ENCODE results near the gene SIGLEC7. TPM values are rescaled to one million over a fixed set of nuclear protein-coding genes. Genes with fewer than 3 reads are reported as not detected.
"Not testable (repeated sequence)": the region's sequence is repeated elsewhere in the genome, so short reads cannot be mapped to it uniquely, and the experiment has no call there.

The SIGLEC7 gene
- total RNA-seq, 2 donors from 2014 or later: 0.34 TPM; not detected in 1

- no peaks in the 10 kb centered on the region for H3K36me3 Mint-ChIP-seq
- H3K9me3 Mint-ChIP-seq: peaks cover 0 to 7% of the 10 kb centered on the region in 2 donors
- H3K27ac Mint-ChIP-seq: no peak overlapping the region
- no peak for ATAC-seq
- no peak for DNase-seq (ENCODE audit: low spot score in 2 of 2)
These were observed 3.9 kb downstream of the SIGLEC7 start for GRCh38 chr19:51145916-51146493.

- ATAC-seq (no peak), DNase-seq (ENCODE audit: low spot score in 2 of 2) (no peak)
- Mint-ChIP-seq H3K27ac (no peak overlapping the region), H3K9me3 (peaks cover 0 to 8% of the 10 kb centered on the region in 2 donors), H3K36me3 (no peaks in the 10 kb centered on the region)
These were observed 4.7 kb downstream of the SIGLEC7 start for GRCh38 chr19:51146751-51147150.

DNA sequence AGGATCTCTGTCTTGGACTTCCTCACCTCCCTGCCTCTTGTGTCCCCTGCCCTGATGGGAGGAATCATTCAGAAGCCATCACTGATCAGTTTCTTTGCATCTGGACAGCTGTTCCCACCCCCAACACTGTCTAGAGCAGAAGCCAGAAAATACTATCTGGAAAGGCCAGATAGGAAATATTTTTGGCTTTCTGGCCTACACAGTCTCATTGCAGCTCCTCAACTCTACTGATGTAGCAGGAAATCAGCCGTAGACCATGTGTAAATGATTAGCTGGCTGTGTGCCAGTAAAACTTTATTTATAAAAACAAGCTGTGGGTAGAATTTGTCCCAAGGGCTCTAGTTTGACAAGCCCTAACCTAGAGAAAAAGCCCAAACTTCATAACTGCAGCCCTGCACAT is 5.6 kb downstream of the SIGLEC7 start:
- H3K27ac Mint-ChIP-seq: no peak overlapping the region
- H3K36me3 Mint-ChIP-seq: no peaks in the 10 kb centered on the region
- peaks cover 0 to 8% of the 10 kb centered on the region in 2 donors for H3K9me3 Mint-ChIP-seq
- DNase-seq (ENCODE audit: low spot score in 2 of 2): no peak
- ATAC-seq: no peak

DNA sequence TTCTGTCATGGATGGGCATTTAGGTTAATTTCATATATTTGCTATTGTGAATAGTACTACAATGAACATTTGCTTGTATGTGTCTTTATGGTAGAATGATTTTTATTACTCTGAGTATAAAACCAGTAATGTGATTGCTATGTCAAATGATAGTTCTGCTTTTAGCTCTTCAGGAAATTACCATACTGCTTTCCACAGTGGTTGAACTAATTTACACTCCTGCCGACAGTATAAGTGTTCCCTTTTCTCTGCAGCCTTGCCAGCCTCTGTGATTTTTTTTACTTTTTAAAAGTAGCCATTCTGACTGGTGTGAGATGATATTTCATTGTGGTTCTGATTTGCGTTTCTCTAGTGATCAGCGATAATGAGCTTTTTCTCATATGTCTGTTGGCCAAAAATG is 6.5 kb downstream of the SIGLEC7 start:
- no peaks in the 10 kb centered on the region for H3K36me3 Mint-ChIP-seq
- ATAC-seq: no peak
- peaks cover 0 to 8% of the 10 kb centered on the region in 2 donors for H3K9me3 Mint-ChIP-seq
- no peak overlapping the region for H3K27ac Mint-ChIP-seq
- no peak for DNase-seq (ENCODE audit: low spot score in 2 of 2)

DNA sequence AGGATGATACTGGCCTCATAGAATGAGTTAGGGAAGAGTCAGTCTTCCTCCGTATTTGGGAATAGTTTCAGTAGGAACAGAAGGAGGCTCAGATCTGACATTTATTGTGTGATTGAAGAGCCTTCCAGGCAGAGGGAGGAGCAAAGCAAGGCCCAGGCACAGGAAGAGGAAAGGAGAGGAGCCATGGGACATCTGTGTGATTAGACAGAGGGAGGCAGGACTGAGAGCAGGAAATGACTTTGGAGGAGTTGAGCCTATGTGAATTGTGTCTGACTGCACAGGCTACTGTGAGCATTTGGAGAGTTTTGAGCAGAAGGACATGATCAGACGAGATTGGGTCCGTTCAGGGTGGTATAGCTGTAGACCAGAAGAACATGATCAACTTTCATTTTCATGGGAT is 8.5 kb downstream of the SIGLEC7 start:
- H3K36me3 Mint-ChIP-seq: no peaks in the 10 kb centered on the region
- DNase-seq (ENCODE audit: low spot score in 2 of 2) (no peak), ATAC-seq (no peak)
- no peak overlapping the region for H3K27ac Mint-ChIP-seq
- peaks cover 0 to 8% of the 10 kb centered on the region in 2 donors for H3K9me3 Mint-ChIP-seq

DNA sequence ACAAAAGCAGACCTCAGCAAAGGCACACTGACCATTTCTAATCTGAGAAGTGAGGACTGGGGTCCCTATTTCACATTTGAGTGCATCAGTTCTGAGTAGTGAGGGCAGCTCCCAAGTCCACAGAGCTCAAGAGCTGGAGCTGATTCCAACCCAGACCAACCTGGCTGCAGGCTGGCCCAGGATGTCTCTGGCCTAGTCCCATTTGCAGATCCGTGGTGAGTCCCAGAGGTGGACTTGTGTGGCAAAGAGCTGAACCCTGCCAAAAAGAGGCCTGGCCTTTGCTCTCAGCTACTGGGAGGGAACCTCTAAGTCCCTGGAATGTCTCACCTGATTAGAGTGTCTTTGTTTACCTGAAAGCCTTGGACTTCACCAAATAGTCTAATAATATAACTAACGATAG is 14.6 kb downstream of the SIGLEC7 start:
- Mint-ChIP-seq H3K27ac (no peak overlapping the region), H3K9me3 (no peaks in the 10 kb centered on the region), H3K36me3 (no peaks in the 10 kb centered on the region)
- ATAC-seq (no peak), DNase-seq (ENCODE audit: low spot score in 2 of 2) (no peak)

GRCh38 chr19:51157265-51157664 is 15.2 kb downstream of the SIGLEC7 start:
- Mint-ChIP-seq H3K9me3 (no peaks in the 10 kb centered on the region), H3K27ac (no peak overlapping the region), H3K36me3 (no peaks in the 10 kb centered on the region)
- ATAC-seq: peak; percentile 42 to 60
- no peak for DNase-seq (ENCODE audit: low spot score in 2 of 2)

DNA sequence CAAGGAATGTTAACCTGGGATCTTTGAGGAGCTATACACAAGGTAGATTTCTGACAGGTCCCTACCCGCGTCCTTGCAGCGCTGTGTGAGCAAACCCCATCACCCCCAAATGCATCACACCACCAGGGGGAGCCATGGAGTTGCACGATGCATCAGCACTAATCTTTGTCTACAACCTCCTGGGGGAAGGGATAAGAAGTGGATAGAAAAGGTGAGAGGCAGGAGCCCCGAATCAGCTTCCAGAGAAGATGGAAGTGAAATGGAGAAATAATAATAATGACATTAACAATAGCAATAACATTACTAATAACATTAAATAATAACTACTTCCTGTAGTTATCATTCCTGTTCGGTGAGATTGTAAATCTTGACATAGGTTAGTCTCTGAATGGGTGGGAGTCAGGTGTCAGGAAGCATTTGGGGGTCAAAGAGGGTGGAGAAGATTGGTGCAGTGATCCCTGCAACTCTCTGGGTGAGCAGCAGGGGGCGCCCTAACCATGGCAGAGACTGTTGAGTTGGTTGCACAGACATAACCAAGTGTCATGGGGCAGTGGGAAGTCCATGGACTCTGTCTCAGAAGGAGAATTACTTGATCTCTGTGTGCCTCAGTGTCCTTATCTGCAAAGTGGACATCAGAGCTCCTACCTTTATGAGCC is 16.5 kb downstream of the SIGLEC7 start:
- DNase-seq (ENCODE audit: low spot score in 2 of 2) (peak in 1 of 2 donors; percentile 90), ATAC-seq (peak; percentile 71 to 78)
- Mint-ChIP-seq H3K36me3 (no peaks in the 10 kb centered on the region), H3K9me3 (no peaks in the 10 kb centered on the region), H3K27ac (peak overlapping the region in 1 of 2 donors; percentile 17)

DNA sequence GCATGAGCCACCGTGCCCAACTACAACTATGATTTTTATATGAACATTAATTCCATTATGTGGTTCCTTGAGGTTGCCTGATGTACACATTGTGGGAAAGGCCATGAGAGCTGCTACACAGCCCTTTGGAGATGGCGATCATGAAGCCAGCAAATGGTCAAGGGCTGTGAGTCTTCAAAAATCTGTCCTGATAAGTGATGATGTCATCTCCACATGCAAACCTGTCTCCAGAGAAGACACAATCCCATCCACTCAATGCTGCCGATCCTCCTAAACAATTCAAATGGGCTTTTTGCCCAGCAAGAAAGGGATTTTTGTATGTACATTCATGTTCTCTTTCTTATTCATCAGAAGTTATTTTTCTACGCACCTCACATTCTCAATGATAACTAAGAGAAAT is 17.6 kb downstream of the SIGLEC7 start:
- no peaks in the 10 kb centered on the region for H3K9me3 Mint-ChIP-seq
- DNase-seq (ENCODE audit: low spot score in 2 of 2) (no peak), ATAC-seq (no peak)

GRCh38 chr19:51161266-51161665 is 19.2 kb downstream of the SIGLEC7 start:
- Mint-ChIP-seq H3K9me3 (no peaks in the 10 kb centered on the region), H3K36me3 (no peaks in the 10 kb centered on the region), H3K27ac (no peak overlapping the region)
- peak in 1 of 2 donors; percentile 40 for ATAC-seq
- DNase-seq (ENCODE audit: low spot score in 2 of 2): no peak

More for the DNA sequence above, 17.6 kb downstream of the SIGLEC7 start:
- H3K27ac Mint-ChIP-seq: no peak overlapping the region
- H3K36me3 Mint-ChIP-seq: no peaks in the 10 kb centered on the region

GRCh38 chr19:51161867-51162496 is 19.9 kb downstream of the SIGLEC7 start:
- H3K36me3 Mint-ChIP-seq: no peaks in the 10 kb centered on the region
- ATAC-seq (no peak), DNase-seq (ENCODE audit: low spot score in 2 of 2) (no peak)
- no peaks in the 10 kb centered on the region for H3K9me3 Mint-ChIP-seq
- H3K27ac Mint-ChIP-seq: peak overlapping the region in 1 of 2 donors; percentile 17

DNA sequence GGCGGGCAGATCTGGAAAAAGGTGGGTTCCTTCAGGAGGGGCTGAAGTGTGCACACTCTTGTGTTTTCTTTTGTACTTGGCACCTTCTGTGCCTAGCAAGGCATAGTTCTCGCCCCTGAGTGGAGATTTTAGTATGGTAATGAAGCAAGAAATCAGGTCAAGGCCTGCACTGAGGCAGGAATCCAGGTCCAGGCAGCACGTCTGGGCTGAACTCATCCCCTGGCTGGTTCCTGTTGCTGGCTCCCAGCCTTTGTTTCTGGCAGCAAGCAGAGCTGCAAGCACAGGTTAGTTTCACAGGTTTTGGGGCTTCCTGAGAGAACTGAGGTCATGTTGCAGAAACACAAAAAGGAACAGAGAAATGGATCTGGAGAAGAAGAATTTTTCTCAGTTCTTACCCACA is 21.2 kb downstream of the SIGLEC7 start:
- H3K27ac Mint-ChIP-seq: no peak overlapping the region
- ATAC-seq (no peak), DNase-seq (ENCODE audit: low spot score in 2 of 2) (no peak)
- no peaks in the 10 kb centered on the region for H3K36me3 Mint-ChIP-seq
- no peaks in the 10 kb centered on the region for H3K9me3 Mint-ChIP-seq

- H3K36me3 Mint-ChIP-seq: no peaks in the 10 kb centered on the region
- DNase-seq (ENCODE audit: low spot score in 2 of 2) (no peak), ATAC-seq (no peak)
- H3K9me3 Mint-ChIP-seq: no peaks in the 10 kb centered on the region
- H3K27ac Mint-ChIP-seq: no peak overlapping the region
These were observed 22.1 kb downstream of the SIGLEC7 start for GRCh38 chr19:51164215-51164614.

DNA sequence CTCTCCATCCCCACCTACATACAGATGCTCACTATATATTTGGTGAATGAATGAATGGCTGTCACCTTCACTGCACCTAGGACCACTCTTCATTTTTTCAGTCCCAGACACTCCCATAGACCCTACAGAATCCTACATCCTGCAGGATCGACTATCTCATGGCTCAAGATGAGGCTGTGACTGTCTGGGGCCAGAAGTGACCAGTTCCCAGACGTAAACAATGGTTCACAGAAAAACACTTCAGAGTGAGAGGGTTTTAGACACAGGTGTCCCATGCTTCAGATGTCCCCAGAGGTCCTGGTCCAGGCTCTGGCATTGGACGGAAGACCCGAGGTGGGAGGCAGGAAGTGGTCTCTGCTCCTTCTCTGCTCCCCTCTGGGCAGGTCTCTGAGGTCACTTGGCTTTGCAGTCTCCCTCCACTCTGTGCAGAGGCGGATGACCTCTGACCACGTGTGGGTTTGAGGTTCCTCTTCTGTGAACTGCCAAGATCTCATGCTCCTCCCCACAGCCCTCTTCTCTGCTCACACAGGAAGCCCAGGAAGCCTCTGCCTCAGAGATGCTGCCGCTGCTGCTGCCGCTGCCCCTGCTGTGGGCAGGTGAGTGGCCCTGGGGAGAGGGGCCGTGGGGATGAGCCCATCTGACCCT is 24.9 kb downstream of the SIGLEC7 start:
- Mint-ChIP-seq H3K9me3 (no peaks in the 10 kb centered on the region), H3K36me3 (no peaks in the 10 kb centered on the region), H3K27ac (peak overlapping the region; percentile 55 to 77)
- DNase-seq (ENCODE audit: low spot score in 2 of 2) (no peak), ATAC-seq (peak; percentile 44 to 89)

DNA sequence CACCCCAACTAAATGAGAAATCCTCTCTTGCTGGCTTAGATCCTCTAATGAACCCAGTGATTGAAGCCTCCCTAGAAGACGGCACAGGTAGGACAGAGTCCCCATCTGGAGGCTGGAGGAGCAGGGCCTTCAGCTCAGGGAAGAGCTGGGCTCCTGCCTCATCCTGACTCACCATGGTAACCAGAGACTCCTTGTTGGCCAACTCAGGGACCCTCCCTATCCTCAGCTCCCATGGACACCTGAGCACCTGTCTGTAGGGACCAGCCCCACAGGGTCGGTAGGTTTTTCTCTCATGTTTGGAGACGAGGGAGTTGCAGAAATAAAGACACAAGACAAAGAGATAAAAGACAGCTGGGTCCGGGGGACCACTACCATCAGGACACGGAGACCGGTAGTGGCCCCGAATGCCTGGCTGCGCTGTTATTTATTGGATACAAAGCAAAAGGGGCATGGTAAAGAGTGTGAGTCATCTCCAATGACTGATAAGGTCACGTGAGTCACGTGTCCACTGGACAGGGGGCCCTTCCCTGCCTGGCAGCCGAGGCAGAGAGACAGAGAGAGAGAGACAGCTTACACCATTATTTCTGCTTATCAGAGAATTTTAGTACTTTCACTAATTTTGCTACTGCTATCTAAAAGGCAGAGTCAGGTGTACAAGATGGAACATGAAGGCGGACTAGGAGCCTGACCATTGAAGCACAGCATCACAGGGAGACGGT is 26.6 kb downstream of the SIGLEC7 start:
- no peak for ATAC-seq

GRCh38 chr19:51169283-51169918 is 27.3 kb downstream of the SIGLEC7 start:
- DNase-seq (ENCODE audit: low spot score in 2 of 2): peak; percentile 64 to 74
- not testable (repeated sequence) for H3K36me3 Mint-ChIP-seq, ATAC-seq, H3K9me3 Mint-ChIP-seq, H3K27ac Mint-ChIP-seq

More for the DNA sequence above, 26.6 kb downstream of the SIGLEC7 start:
- Mint-ChIP-seq H3K27ac (peak overlapping the region in 1 of 2 donors; percentile 25), H3K9me3 (no peaks in the 10 kb centered on the region), H3K36me3 (no peaks in the 10 kb centered on the region)
- DNase-seq (ENCODE audit: low spot score in 2 of 2): no peak
